ENCODE data around the gene SFXN5.

DNA sequence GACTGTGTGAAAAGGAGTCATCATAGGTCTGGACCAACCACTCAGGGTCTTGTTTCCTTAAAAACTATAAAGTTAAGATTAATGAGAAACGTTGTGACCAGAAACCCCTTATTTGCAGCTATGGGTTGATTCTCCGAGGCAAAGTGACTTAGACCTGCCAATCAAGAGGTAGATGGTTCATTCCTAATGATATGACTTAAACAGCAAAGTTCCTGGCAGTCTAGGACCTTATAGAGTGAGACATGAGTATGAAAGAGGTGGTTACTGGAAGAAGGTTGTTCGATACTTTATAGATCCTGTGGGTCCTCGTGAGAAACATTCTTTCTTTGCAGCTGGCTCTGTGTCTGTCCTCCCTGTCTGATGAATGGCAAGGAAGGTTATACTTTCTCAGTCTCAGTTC is 8.0 kb downstream of the SFXN5 start:
- TF ChIP-seq, protein P1, sequence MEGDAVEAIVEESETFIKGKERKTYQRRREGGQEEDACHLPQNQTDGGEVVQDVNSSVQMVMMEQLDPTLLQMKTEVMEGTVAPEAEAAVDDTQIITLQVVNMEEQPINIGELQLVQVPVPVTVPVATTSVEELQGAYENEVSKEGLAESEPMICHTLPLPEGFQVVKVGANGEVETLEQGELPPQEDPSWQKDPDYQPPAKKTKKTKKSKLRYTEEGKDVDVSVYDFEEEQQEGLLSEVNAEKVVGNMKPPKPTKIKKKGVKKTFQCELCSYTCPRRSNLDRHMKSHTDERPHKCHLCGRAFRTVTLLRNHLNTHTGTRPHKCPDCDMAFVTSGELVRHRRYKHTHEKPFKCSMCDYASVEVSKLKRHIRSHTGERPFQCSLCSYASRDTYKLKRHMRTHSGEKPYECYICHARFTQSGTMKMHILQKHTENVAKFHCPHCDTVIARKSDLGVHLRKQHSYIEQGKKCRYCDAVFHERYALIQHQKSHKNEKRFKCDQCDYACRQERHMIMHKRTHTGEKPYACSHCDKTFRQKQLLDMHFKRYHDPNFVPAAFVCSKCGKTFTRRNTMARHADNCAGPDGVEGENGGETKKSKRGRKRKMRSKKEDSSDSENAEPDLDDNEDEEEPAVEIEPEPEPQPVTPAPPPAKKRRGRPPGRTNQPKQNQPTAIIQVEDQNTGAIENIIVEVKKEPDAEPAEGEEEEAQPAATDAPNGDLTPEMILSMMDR (IDR thresholded peaks at IDR 0.05; ENCODE audit: poor library complexity, severe bottlenecking) = no peak
- TF ChIP-seq EP300 (conservative IDR thresholded peaks at IDR 0.05; ENCODE audit: poor library complexity, severe bottlenecking) = no peak

All from neural cell (in vitro differentiated cells).